CD4-positive, CD25-positive, alpha-beta regulatory T cell (primary cell): ENCODE results near the gene DPP10. TPM values are rescaled to one million over a fixed set of nuclear protein-coding genes. Genes with fewer than 3 reads are reported as not detected.

Experiments
- ATAC-seq, 2 donors: fragments of 150-1000 bp; cut with Tn5 transposase; one replicate each; pipeline ENCODE4 v1.10.0; 2021; ENCODE audit warnings: low read depth in 2 of 2, moderate number of reproducible peaks in 2 of 2, moderate library complexity in 1 of 2
- DNase-seq, 3 donors: peaks; one replicate each; pipeline versions ENCODE4 v3.0.0 to v3.0.0-alpha.2; 2012 to 2022; ENCODE audit warnings: mixed read lengths in 1 of 3
- H3K27ac ChIP-seq: one replicate; pipeline ENCODE4 v1.7.0; 2013; ENCODE audit warnings: mild to moderate bottlenecking, low read length; ENCODE audit not compliant: insufficient read depth, poor library complexity, severe bottlenecking
- H3K27me3 ChIP-seq: one replicate; pipeline ENCODE4 v1.7.0; 2013; ENCODE audit warnings: low read length; ENCODE audit not compliant: control insufficient read depth, insufficient read depth
- H3K36me3 ChIP-seq: one replicate; pipeline ENCODE4 v1.7.0; 2013; ENCODE audit warnings: mild to moderate bottlenecking, low read length, moderate library complexity; ENCODE audit not compliant: control insufficient read depth, insufficient read depth
- H3K4me1 ChIP-seq: 2 replicates; pipeline ENCODE4 v1.7.0; 2013; ENCODE audit warnings: mild to moderate bottlenecking, low read length; ENCODE audit not compliant: insufficient read depth, control insufficient read depth, poor library complexity, severe bottlenecking
- H3K4me3 ChIP-seq: one replicate; pipeline ENCODE4 v1.7.0; 2013; ENCODE audit warnings: low read depth, mild to moderate bottlenecking, low read length, moderate library complexity
- H3K9me3 ChIP-seq, 2 experiments: 1 replicate in 1 of 2; 2 replicates in 1 of 2; pipeline ENCODE4 v1.7.0; 2013; ENCODE audit warnings: low read length in 2 of 2, mild to moderate bottlenecking in 1 of 2, moderate library complexity in 1 of 2; ENCODE audit not compliant: control insufficient read depth in 2 of 2
- H3K27ac Mint-ChIP-seq, 3 donors: one replicate each; pipeline ENCODE4 v1.8.0; 2020 to 2022; ENCODE audit warnings: mild to moderate bottlenecking in 3 of 3, mixed read lengths in 3 of 3, moderate library complexity in 2 of 3
- H3K27me3 Mint-ChIP-seq: one replicate; pipeline ENCODE4 v1.8.0; 2022; ENCODE audit warnings: mild to moderate bottlenecking, mixed read lengths
- H3K36me3 Mint-ChIP-seq: one replicate; pipeline ENCODE4 v1.8.0; 2020; ENCODE audit warnings: mixed read lengths
- H3K4me1 Mint-ChIP-seq, 4 donors: one replicate each; pipeline ENCODE4 v1.8.0; 2020 to 2022; ENCODE audit warnings: mixed read lengths in 4 of 4, mild to moderate bottlenecking in 1 of 4
- H3K4me3 Mint-ChIP-seq, 4 donors: one replicate each; pipeline ENCODE4 v1.8.0; 2020 to 2022; ENCODE audit warnings: mild to moderate bottlenecking in 4 of 4, mixed read lengths in 4 of 4, moderate library complexity in 3 of 4
- H3K9me3 Mint-ChIP-seq, 7 donors: one replicate each; pipeline ENCODE4 v1.8.0; 2020 to 2022; ENCODE audit warnings: mixed read lengths in 7 of 7, mild to moderate bottlenecking in 3 of 7, moderate library complexity in 2 of 7
- polyA plus RNA-seq, 4 donors: library from polyadenylated mRNA; unstranded; fragments of 300-500 nt; fragmentation: Illumina TruSeq; gene quantifications; one replicate each; pipeline ENCODE4 v1.2.3, GENCODE V29; 2021
- total RNA-seq: library from RNA; stranded (reverse); gene quantifications from one replicate; pipeline ENCODE4 v1.2.3, GENCODE V29; 2022

DPP10 gene
- total and polyA plus RNA-seq, 5 donors from 2014 or later, result not detected

- ATAC-seq, result no peak
- no peak overlapping the region for H3K27ac Mint-ChIP-seq
- no peak overlapping the region for H3K4me3 ChIP-seq
- no peaks in the 10 kb centered on the region for H3K27me3 Mint-ChIP-seq
- no peak for DNase-seq
- no peaks in the 10 kb centered on the region for H3K36me3 Mint-ChIP-seq
- no peaks in the 10 kb centered on the region for H3K4me1 ChIP-seq
- H3K27me3 ChIP-seq, result no peaks in the 10 kb centered on the region
- H3K27ac ChIP-seq, result no peak overlapping the region
- peaks cover 0 to 7% (median 1%) of the 10 kb centered on the region in 7 donors for H3K9me3 Mint-ChIP-seq
- H3K9me3 ChIP-seq, result no peaks in the 10 kb centered on the region
- no peaks in the 10 kb centered on the region for H3K36me3 ChIP-seq
- no peaks in the 10 kb centered on the region for H3K4me1 Mint-ChIP-seq
- no peak overlapping the region for H3K4me3 Mint-ChIP-seq
Observed at GRCh38 chr2:114698520-114698919, 256.1 kb downstream of the DPP10 start.

GRCh38 chr2:114699423-114699944, 257.0 kb downstream of the DPP10 start:
- H3K27me3 ChIP-seq, result no peaks in the 10 kb centered on the region
- no peaks in the 10 kb centered on the region for H3K4me1 ChIP-seq
- ATAC-seq (no peak), DNase-seq (no peak)
- H3K9me3 Mint-ChIP-seq, result peaks cover 0 to 4% (median 2%) of the 10 kb centered on the region in 7 donors
- no peaks in the 10 kb centered on the region for H3K36me3 ChIP-seq
- H3K27ac Mint-ChIP-seq, result no peak overlapping the region
- H3K4me1 Mint-ChIP-seq, result no peaks in the 10 kb centered on the region
- H3K36me3 Mint-ChIP-seq, result no peaks in the 10 kb centered on the region
- no peak overlapping the region for H3K4me3 ChIP-seq
- no peaks in the 10 kb centered on the region for H3K27me3 Mint-ChIP-seq
- H3K9me3 ChIP-seq, result no peaks in the 10 kb centered on the region
- H3K4me3 Mint-ChIP-seq, result no peak overlapping the region
- no peak overlapping the region for H3K27ac ChIP-seq

DNA sequence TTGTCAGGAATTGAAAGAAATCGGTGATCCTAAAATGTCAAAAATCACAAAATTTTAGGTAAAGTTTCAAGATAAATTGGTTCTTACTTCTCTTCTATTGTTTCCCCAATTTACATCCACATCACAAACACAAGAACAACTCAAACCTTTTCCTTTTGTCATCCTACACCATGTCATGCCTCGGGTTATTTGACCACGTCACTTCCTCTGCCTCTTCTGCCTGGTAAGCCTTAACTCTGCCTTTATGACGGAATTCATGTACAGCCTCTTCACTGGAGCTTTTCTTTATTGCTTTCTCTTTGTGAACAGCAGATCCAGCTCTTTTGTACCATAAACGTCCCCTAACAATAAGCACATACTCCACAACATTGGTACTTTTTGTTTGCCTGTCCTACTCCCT, 258.0 kb downstream of the DPP10 start:
- Mint-ChIP-seq H3K27me3 (no peaks in the 10 kb centered on the region), H3K36me3 (no peaks in the 10 kb centered on the region), H3K4me1 (no peaks in the 10 kb centered on the region), H3K27ac (no peak overlapping the region), H3K4me3 (no peak overlapping the region), H3K9me3 (peaks cover 0 to 4% (median 2%) of the 10 kb centered on the region in 7 donors)
- no peak overlapping the region for H3K4me3 ChIP-seq
- no peaks in the 10 kb centered on the region for H3K9me3 ChIP-seq
- no peaks in the 10 kb centered on the region for H3K4me1 ChIP-seq
- no peaks in the 10 kb centered on the region for H3K27me3 ChIP-seq
- DNase-seq, result no peak
- ATAC-seq, result no peak
- no peaks in the 10 kb centered on the region for H3K36me3 ChIP-seq
- no peak overlapping the region for H3K27ac ChIP-seq

DNA sequence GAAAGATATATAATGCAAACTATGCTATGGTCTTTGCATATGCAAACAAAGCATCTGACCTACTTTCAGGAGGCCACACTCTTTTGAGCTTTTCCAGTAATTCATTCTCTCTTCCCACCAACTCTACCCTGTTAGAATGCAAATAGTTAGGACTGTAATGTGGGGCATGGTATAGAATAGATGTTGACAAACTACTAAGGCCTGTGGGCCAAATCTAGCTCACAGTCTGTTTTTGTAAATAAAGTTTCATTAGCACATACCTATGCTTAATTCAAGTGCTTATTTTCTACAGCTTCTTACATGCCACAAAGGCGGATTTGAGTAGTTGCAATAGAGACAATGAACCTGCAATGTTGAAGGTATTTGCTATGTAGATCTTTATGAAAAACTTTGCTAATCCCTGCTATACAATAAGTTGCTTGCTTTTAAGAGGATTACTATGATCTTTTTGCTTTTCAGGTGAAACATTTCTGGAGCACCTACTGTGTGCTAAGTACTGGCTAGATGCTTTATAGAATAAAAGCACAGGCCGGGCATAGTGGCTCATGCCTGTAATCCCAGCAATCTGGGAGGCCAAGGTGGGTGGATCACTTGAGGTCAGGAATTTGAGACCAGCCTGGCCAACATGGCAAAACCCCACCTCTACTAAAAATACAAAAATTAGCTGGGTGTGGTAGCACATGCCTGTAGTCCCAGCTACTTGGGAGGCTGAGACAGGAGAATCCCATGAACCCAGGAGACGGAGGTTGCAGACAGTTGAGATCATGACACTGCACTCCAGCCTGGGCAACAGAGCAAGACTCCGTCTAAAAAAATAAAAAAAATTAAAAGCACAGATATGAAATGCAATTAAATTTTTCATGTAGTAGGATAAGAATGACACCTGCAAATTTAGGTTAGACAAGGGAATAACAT, 267.8 kb downstream of the DPP10 start:
- ATAC-seq (no peak), DNase-seq (no peak)
- Histone ChIP-seq H3K27ac (no peak overlapping the region), H3K36me3 (no peaks in the 10 kb centered on the region), H3K4me3 (no peak overlapping the region), H3K4me1 (no peaks in the 10 kb centered on the region), H3K9me3 (no peaks in the 10 kb centered on the region), H3K27me3 (no peaks in the 10 kb centered on the region)
- no peaks in the 10 kb centered on the region for H3K27me3 Mint-ChIP-seq
- no peak overlapping the region for H3K4me3 Mint-ChIP-seq
- no peak overlapping the region for H3K27ac Mint-ChIP-seq
- H3K9me3 Mint-ChIP-seq, result peaks cover 0 to 4% (median 0%) of the 10 kb centered on the region in 7 donors
- no peaks in the 10 kb centered on the region for H3K36me3 Mint-ChIP-seq
- no peaks in the 10 kb centered on the region for H3K4me1 Mint-ChIP-seq

GRCh38 chr2:114714313-114714712, 271.9 kb downstream of the DPP10 start:
- no peaks in the 10 kb centered on the region for H3K4me1 Mint-ChIP-seq
- no peaks in the 10 kb centered on the region for H3K36me3 Mint-ChIP-seq
- Histone ChIP-seq H3K27me3 (no peaks in the 10 kb centered on the region), H3K36me3 (no peaks in the 10 kb centered on the region), H3K4me1 (no peaks in the 10 kb centered on the region), H3K27ac (no peak overlapping the region), H3K9me3 (no peaks in the 10 kb centered on the region), H3K4me3 (no peak overlapping the region)
- H3K9me3 Mint-ChIP-seq, result no peaks in the 10 kb centered on the region
- H3K4me3 Mint-ChIP-seq, result no peak overlapping the region
- no peak overlapping the region for H3K27ac Mint-ChIP-seq
- no peak for DNase-seq
- no peak for ATAC-seq
- H3K27me3 Mint-ChIP-seq, result no peaks in the 10 kb centered on the region

GRCh38 chr2:114717049-114717448, 274.6 kb downstream of the DPP10 start:
- no peak overlapping the region for H3K27ac Mint-ChIP-seq
- no peaks in the 10 kb centered on the region for H3K4me1 Mint-ChIP-seq
- H3K9me3 Mint-ChIP-seq, result no peaks in the 10 kb centered on the region
- Histone ChIP-seq H3K9me3 (no peaks in the 10 kb centered on the region), H3K27ac (no peak overlapping the region), H3K27me3 (no peaks in the 10 kb centered on the region), H3K4me1 (no peaks in the 10 kb centered on the region), H3K4me3 (no peak overlapping the region), H3K36me3 (no peaks in the 10 kb centered on the region)
- DNase-seq (no peak), ATAC-seq (no peak)
- H3K4me3 Mint-ChIP-seq, result no peak overlapping the region
- no peaks in the 10 kb centered on the region for H3K27me3 Mint-ChIP-seq
- no peaks in the 10 kb centered on the region for H3K36me3 Mint-ChIP-seq

- H3K27me3 ChIP-seq, result no peaks in the 10 kb centered on the region
- Mint-ChIP-seq H3K27me3 (no peaks in the 10 kb centered on the region), H3K27ac (no peak overlapping the region), H3K9me3 (peaks cover 0 to 2% (median 0%) of the 10 kb centered on the region in 7 donors), H3K4me3 (no peak overlapping the region), H3K36me3 (no peaks in the 10 kb centered on the region), H3K4me1 (no peaks in the 10 kb centered on the region)
- no peaks in the 10 kb centered on the region for H3K9me3 ChIP-seq
- ATAC-seq (no peak), DNase-seq (no peak)
- no peak overlapping the region for H3K4me3 ChIP-seq
- H3K27ac ChIP-seq, result no peak overlapping the region
- H3K4me1 ChIP-seq, result no peaks in the 10 kb centered on the region
- no peaks in the 10 kb centered on the region for H3K36me3 ChIP-seq
Observed at GRCh38 chr2:114724454-114724853, 282.0 kb downstream of the DPP10 start.

GRCh38 chr2:114727012-114727411, 284.6 kb downstream of the DPP10 start:
- Mint-ChIP-seq H3K36me3 (no peaks in the 10 kb centered on the region), H3K27me3 (no peaks in the 10 kb centered on the region), H3K27ac (no peak overlapping the region), H3K9me3 (peaks cover 0 to 2% (median 0%) of the 10 kb centered on the region in 7 donors), H3K4me1 (no peaks in the 10 kb centered on the region), H3K4me3 (no peak overlapping the region)
- DNase-seq (no peak), ATAC-seq (no peak)
- no peak overlapping the region for H3K4me3 ChIP-seq
- H3K36me3 ChIP-seq, result no peaks in the 10 kb centered on the region
- H3K4me1 ChIP-seq, result no peaks in the 10 kb centered on the region
- H3K9me3 ChIP-seq, result no peaks in the 10 kb centered on the region
- H3K27ac ChIP-seq, result no peak overlapping the region
- H3K27me3 ChIP-seq, result no peaks in the 10 kb centered on the region
